ENCODE measurements around the gene GCDH.
"Not testable (repeated sequence)": the region's sequence is repeated elsewhere in the genome, so short reads cannot be mapped to it uniquely, and the experiment has no call there.

GCDH gene

DNA sequence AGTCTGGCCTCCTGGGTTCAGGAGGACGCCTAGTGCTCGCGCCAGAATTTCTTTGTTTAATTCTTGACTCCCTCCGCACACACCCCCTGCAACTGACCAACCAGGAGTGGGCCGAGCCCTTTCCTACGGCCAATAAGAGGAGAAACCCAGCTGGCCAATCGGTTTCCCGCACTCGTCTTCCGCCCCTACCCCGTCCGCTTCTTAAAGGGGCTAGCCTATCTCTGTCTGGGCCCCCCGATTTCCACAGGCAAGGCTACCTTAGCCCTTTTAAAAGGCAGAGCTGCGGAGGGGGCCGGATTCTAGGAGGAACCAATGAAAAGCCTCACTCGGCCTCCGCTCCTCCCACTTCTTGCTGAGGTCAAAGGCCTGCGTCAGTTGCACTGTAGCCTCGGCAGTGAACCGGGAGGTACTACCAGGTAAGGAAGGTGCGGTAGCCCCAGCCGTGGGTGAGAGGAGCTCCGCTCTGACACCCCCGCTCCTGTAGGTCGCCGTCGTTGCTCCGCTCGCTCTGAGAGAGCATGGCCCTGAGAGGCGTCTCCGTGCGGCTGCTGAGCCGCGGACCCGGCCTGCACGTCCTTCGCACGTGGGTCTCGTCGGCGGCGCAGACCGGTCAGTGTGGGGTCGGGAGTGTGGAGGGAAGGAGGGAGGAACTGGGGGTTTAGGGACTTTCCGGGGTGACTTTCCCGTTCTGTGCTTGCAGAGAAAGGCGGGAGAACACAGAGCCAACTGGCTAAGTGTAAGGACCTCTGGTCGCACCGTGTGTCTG lies at the start of gene GCDH:
TSS of gene GCDH (plus strand) at position 374 of the 766 bp plus-strand sequence. CDS start at position 519, 145 bp downstream.
- DNase-seq = peak; percentile 98

DNA sequence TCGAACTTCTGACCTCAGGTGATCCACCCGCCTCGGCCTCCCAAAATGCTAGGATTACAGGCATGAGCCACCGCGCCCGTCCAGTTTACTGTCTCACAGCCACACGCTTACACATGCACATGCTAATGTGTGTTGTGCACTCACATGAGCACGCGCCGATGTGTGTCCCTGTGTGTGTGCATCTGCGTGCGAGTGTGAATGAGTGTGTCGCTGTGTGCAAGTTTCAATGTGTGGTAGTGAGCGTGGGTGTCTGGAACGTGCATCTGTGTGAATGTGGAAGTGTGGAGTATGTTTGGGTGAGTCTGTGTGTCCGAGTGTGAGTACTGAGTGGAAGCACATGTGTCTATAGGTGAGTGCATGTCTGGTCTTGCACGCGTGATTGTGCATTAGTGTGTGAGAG lies 48.4 kb upstream of the GCDH start:
- no peak for DNase-seq

DNA sequence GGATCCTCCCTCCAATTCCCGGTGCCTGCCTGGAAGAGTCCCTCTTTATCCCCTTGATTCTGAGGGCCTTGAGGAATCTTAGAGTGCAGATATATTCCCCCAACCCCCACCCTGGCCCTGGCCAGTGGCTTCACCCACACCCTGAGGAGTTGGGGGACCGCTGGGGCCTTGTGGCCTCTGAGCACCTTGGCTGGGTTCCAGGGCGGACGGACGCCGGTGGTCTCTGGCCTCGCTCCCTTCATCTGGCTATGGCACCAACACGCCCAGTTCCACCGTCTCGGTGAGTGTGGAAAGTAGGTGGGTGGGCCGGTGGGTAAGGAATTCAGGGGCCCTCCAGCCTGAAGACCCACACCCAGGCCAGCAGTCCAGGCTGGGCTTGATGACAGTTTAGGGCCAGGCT lies 47.6 kb upstream of the GCDH start:
- no peak for DNase-seq

DNA sequence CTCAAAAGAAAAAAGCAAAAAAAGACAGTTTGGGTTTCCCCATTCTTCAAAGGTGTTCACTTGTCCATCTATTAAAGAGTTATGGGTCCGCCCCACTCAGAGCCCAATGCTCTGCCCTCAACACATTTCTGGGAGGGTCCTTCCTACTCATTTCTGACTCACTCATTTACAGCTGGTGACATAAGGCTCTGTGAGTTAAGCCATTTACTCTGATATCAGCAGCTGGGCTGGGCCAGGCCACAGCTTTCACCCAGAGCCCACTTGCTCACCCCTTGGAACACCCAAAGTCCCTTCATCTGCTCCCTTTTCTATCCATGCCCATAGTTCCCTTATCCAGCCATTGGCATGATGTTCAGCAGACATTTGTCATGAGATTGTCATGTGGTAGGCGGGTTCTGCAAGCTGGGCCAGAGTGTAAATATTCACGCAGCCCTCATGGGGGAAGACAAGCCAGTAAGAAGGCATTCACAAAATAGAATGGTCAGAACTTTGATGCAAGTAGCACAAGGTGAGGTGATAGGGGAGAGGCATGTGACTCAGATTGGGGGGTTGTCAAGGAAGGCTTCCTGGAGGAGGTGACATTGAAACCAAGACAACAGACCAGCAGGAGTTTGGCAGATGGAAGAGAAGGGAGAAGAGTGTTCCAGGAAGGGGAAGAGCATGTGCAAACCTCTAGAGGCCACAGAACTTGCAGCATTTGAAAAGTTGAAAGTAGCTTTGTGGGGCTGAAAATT lies 46.8 kb upstream of the GCDH start:
- DNase-seq = no peak

DNA sequence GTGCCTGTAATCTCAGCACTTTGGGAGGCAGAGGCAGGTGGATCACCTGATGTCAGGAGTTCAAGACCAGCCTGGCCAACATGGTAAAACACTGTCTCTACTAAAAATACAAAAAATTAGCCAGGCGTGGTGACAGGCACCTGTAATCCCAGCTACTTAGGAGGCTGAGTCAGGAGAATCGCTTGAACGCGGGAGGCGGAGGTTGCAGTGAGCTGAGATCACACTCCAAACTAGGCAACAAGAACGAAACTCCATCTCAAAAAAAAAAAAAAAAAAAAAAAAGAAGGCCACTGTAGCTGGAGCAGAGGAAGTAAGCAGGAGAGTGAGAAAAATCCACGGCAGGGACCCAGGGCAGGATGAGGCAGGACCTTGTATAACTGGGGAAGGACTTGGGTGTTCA lies 44.3 kb upstream of the GCDH start:
- not testable (repeated sequence) for DNase-seq

DNA sequence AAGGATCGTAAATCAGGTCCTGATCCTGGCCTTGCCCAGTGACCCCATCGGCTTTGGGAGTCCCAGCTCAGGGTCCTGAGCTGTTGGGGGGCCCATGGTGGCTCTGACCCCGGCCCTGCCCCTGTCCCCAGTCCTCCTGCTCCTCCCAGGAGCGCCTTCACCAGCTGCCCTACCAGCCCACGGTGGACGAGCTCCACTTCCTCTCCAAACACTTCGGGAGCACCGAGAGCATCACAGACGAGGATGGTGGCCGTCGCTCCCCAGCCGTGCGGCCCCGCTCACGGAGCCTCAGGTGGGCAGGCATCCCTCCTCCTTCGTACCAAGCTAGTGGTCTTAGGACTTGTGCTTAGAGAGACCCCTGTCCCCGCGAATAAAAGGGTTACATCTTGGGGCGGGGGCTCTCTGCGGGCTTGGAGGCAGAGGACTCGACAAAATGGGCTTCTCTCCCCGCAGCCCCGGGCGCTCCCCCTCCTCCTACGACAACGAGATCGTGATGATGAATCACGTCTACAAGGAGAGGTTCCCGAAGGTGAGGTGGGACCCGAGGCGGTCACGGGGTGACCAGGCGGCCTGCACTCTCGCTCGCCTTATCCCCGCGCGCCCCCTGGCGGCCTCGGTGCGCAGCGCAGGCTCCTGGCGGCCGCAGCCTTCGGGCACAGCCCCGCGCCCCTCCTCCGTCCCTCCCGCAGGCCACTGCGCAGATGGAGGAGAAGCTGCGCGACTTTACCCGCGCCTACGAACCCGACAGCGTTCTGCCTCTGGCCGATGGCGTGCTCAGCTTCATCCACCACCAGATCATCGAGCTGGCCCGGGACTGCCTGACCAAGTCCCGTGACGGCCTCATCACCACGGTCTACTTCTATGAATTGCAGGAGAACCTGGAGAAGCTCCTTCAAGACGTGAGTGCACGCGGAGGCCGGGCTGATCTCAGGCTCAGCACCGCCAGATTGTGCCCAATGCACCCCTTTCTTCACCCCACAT lies 43.5 kb upstream of the GCDH start:
- DNase-seq = peak; percentile 83 to 84

DNA sequence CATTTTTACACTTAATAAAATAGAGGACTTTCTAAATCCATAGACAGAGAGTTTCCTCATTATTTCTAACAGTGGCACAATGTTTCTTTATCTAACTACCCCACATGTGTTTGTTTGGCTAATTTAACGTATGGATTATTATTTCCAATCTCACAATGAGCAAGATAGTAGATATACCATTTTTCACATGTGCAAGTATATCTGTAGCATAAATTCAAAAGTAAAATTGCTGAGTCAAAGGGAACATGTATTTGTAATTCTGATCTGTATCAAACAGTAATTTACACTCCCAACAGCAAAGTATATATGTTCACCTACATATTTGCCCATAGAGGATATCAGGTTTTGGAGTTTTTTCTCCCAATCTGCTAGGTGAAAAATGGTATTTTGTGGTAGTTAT lies 34.3 kb upstream of the GCDH start:
- no peak for DNase-seq

DNA sequence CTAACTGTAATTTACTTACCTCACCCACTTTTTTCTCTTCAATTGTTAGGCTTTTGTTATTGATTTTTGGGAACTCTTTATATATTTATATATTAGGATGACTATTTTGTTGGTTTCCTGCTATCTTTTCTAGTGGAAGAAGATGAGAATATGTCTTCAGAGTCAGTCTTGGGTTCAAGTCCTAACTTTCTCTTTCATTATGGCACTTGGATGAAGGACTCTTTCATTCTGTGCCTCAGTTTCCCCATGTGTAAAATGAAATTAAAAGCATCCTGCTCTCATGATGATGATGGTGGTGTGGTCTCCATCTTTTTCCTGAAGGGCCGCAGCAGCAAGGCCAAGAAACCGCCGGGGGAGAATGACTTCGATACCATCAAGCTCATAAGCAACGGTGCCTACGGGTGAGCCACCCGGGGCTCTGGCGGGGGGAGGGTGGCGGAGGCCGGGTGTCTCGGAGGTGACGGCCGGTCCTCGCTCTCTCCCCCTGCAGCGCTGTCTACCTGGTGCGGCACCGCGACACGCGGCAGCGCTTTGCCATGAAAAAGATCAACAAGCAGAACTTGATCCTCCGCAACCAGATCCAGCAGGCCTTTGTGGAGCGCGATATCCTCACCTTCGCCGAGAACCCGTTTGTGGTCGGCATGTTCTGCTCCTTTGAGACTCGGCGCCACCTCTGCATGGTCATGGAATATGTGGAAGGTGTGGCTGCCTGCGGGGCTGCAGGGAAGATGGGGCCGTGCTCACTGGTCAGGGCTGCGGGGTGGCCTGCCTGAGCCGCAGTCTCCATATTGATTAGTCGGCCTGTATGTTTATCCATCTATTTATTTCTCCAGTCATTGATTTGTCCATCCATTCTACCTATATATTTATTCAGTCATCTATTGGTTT lies 32.7 kb upstream of the GCDH start:
- no peak for DNase-seq

DNA sequence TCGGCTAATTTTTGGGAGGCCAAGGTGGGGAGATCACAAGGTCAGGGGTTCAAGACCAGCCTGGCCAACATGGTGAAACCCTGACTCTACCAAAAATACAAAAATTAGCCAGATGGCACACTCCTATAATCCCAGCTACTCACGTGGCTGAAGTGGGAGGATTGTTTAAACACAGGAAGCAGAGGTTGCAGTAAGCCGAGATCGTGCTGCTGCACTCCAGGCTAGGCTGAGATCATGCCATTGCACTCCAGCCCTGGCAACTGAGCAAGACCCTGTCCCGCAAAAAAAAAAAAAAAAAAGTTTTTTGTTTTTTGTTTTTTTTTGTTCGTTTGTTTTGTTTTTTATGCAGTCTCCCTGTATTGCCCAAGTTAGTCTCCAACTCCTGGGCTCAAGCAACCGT lies 31.4 kb upstream of the GCDH start:
- DNase-seq = no peak

DNA sequence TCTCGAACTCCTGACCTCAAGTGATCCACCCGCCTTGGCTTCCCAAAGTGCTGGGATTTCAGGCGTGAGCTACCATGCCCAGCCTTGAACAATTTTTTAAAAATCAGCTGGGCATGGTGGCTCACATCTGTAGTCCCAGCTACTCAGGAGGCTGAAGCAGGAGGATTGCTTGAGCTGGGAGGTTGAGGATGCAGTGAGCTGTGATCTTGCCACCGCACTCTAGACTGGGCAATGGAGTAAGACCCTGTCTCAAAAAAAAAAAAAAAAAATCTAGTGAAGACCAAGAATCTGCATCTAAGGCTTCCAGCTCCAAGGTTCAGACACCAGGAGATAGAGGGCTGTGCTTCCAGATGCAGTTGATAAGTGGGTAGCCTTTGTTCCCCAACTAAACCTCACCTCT lies 26.8 kb upstream of the GCDH start:
- DNase-seq = no peak

DNA sequence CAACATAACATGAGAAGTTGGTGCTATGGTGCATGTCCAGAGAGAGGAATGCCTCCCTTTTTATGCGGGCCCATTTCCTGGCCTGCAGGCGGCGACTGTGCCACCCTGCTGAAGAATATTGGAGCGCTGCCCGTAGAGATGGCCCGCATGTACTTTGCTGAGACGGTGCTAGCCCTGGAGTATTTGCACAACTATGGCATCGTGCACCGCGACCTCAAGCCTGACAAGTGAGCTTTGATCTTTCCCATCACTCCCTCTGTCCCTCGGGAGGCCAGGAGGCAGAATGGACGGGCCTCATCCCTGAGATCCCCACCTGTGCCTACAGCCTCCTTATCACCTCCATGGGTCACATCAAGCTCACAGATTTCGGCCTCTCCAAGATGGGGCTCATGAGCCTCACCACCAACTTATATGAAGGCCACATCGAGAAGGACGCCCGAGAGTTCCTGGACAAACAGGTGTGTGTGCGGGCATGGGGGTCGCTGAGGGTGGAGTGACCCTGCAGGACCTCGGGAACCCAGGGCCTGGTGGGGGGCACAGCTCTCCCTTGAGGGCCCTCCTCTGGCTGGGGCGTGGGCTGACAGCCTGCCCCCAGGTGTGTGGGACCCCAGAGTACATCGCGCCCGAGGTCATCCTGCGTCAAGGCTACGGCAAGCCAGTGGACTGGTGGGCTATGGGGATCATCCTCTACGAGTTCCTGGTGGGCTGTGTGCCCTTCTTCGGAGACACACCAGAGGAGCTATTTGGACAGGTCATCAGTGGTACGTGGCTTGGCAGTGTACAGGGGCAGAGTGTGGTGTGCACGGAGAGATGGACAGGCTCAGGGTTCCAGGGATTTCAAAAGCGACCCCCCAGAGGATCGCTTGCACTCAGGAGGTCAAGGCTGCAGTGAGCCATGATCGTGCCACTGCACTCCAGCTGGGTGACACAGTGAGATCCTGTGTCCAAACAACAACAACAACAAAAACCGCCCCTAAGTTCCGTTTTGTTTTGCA lies 25.9 kb upstream of the GCDH start:
- DNase-seq = no peak

DNA sequence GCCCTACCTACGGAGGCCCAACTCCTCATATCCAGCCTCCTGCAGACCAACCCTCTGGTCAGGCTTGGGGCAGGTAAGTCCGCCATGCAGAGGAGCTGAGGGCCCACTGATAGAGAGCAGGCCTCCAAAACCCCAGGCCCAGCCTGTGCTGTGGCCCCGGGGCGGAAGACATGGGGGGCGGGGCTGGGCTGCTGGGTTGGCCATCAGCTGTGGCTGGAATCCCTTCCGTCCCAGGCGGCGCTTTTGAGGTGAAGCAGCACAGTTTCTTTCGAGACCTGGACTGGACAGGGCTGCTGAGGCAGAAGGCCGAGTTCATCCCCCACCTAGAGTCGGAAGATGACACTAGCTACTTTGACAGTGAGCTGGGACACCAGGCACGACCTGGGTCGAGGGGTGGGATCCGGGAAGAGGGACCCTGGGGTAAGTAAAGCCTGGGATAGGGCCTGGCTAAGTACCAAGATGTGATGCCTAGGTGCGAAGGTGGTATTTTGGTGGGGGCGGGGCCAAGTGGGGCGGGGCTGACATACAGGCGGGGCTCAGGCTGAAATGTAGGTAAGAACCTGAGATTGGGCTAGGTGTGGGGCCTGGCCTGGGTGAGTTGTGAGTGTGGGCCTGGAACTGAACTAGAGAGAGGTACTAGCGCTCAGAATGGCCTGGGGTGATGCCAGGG lies 25.1 kb upstream of the GCDH start:
- no peak for DNase-seq

DNA sequence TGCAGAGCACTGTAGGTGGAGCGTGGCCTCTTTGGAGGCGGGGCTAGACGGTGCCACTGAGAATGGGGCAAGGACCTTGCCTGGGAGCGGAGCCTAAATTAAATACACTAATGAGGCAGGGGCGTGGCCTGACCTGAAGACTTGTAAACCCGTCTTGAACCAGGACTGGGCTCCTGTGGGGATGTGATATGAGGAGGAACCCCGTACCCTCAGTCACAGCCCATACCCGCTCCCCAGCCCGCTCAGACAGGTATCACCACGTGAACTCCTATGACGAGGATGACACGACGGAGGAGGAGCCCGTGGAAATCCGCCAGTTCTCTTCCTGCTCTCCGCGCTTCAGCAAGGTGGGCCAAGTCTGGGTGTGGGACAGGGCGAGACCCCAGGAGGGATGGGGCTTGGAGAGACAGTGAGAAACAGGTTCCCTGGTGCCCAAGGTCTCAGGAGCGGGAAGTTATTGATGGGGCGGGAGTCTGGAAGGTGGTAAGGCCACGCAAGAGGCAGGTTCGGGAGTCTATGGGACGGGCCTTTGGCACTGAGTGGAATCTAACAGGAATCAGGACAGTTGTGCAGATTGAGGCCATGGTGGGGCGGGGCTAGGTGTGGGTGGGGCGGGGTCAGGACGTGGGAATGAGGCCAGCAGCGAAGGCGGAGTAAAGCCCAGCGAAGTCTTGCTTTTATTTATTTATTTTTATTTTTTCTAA lies 24.4 kb upstream of the GCDH start:
- no peak for DNase-seq

DNA sequence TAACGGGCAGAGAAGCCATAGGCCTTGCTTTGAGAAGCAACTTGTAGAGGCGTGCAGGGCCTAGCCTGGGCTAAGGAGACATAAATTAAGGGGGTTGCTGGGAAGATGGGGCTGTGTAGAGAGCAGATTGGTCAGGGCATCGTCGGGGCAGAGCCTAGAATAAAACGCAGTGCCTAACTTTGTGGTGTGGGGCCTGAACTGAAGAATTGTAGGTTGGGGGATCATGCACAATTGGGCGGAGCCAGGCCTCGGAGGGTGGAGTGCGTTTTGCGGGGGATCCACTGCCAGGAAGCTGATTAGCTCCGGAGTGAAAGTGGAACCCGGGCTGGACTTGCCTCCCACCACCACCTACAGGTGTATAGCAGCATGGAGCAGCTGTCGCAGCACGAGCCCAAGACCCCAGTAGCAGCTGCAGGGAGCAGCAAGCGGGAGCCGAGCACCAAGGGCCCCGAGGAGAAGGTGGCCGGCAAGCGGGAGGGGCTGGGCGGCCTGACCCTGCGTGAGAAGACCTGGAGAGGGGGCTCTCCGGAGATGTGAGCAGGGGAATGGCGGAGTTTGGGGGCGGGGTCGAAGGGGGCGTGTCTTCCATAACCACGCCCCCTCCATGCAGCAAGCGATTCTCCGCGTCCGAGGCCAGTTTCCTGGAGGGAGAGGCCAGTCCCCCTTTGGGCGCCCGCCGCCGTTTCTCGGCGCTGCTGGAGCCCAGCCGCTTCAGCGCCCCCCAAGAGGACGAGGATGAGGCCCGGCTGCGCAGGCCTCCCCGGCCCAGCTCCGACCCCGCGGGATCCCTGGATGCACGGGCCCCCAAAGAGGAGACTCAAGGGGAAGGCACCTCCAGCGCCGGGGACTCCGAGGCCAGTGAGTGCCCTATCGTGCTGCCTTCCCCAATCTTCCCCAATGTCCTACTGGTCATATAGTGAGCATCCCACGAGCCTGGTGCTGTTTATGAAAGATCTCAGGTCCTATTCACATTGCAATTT lies 23.6 kb upstream of the GCDH start:
- DNase-seq = peak; percentile 58 to 71

DNA sequence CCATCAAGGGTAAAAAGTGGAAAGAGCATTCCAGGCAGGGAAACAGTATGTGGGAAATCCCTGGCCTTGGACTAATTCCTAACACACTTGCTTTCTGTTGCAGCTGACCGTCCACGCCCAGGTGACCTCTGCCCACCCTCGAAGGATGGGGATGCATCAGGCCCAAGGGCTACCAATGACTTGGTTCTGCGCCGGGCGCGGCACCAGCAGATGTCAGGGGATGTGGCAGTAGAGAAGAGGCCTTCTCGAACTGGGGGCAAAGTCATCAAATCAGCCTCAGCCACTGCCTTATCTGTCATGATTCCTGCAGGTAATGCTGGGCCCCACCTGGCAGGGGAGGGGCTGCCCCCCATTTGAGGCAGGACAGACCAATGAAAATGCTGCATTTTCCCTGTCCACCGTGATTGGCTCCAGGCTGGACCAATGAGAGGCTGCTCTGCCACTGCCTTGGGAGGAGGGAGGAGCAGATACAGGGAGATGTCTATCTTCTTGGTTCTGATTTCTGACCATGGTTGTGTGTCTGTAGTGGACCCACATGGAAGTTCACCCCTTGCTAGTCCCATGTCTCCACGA lies 22.3 kb upstream of the GCDH start:
- no peak for DNase-seq

DNA sequence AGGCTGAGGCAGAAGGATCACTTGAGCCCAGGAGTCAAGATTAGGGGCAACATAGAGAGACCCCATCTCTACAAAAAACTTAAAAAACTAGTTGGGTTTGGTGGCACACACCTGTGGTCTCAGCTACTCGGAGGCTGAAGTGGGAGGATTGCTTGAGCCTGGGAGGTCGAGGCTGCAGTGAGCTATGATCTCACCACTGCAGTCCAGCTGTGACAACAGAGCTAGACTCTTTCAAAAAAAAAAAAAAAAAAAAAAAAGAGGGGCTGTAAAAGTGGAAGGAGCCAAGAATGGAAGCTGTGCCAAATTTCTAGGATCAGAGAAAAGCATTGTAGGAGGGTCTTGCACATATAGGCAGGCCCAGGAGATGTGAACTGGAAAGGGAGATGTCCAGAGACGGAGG lies 19.3 kb upstream of the GCDH start:
- DNase-seq = no peak

DNA sequence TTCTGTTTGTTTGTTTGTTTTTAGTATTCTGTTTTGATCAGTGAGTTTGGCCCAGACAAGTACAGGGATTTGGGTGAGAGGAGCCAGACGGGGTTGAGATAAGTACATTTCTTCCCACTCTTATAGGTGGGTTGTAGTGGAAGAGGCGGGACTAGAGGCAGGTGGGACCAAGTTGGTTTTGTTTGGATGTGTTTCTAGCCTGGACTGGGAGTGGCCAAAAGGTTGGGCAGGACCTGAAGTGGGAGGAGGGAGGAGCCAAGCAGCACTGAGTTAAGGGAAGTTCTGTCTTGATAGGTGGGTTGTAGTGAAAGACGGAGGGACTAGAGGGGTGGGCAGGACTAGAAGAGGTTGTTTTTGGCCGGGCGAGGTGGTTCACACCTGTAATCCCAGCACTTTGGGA lies 18.7 kb upstream of the GCDH start:
- no peak for DNase-seq

Data from CD4-positive, alpha-beta T cell treated with Interleukin-1 beta for 1 hour (primary cell).